HG03432 (cell line): ENCODE results near the gene RPL34.
"Not testable (repeated sequence)": the region's sequence is repeated elsewhere in the genome, so short reads cannot be mapped to it uniquely, and the experiment has no call there.

Experiments
- ATAC-seq: cut with Tn5 transposase; IDR thresholded peaks from one replicate; pipeline ENCODE4 v1.9.1; 2021; ENCODE audit warnings: mild to moderate bottlenecking, moderate library complexity; ENCODE audit not compliant: unreplicated experiment

Gene RPL34

GRCh38 chr4:108620101-108620932, at the start of gene RPL34:
Gene RPL34, plus strand, starts transcription at chr4:108620576. Its CDS starts 1,384 bp downstream, at chr4:108621960.
- ATAC-seq: peak; percentile 100

- ATAC-seq: no peak
Measured at GRCh38 chr4:108570993-108571569, 49.3 kb upstream of the RPL34 start.

GRCh38 chr4:108574402-108574801, 46.0 kb upstream of the RPL34 start:
- ATAC-seq: no peak

GRCh38 chr4:108581083-108581482, 39.3 kb upstream of the RPL34 start:
- no peak for ATAC-seq

GRCh38 chr4:108586778-108587177, 33.6 kb upstream of the RPL34 start:
- ATAC-seq: no peak

GRCh38 chr4:108588878-108589277, 31.5 kb upstream of the RPL34 start:
- no peak for ATAC-seq

- no peak for ATAC-seq
Measured at GRCh38 chr4:108589961-108590360, 30.4 kb upstream of the RPL34 start.

- no peak for ATAC-seq
Measured at GRCh38 chr4:108590776-108591175, 29.6 kb upstream of the RPL34 start.

- no peak for ATAC-seq
Measured at GRCh38 chr4:108592674-108592986, 27.7 kb upstream of the RPL34 start.

GRCh38 chr4:108594296-108594695, 26.1 kb upstream of the RPL34 start:
- ATAC-seq: not testable (repeated sequence)

- no peak for ATAC-seq
Measured at GRCh38 chr4:108596344-108596743, 24.0 kb upstream of the RPL34 start.

GRCh38 chr4:108601106-108601505, 19.3 kb upstream of the RPL34 start:
- ATAC-seq: no peak

- ATAC-seq: no peak
Measured at GRCh38 chr4:108601532-108601931, 18.8 kb upstream of the RPL34 start.

- ATAC-seq: no peak
Measured at GRCh38 chr4:108602163-108602562, 18.2 kb upstream of the RPL34 start.

GRCh38 chr4:108607079-108607815, 13.1 kb upstream of the RPL34 start:
- ATAC-seq: no peak

GRCh38 chr4:108611365-108611764, 9.0 kb upstream of the RPL34 start:
- ATAC-seq: no peak

GRCh38 chr4:108612365-108612764, 8.0 kb upstream of the RPL34 start:
- no peak for ATAC-seq

- peak; percentile 17 for ATAC-seq
Measured at GRCh38 chr4:108619372-108620100, 840 bp upstream of the RPL34 start.

- no peak for ATAC-seq
Measured at GRCh38 chr4:108620933-108621905, 843 bp downstream of the RPL34 start.

- ATAC-seq: no peak
Measured at GRCh38 chr4:108622022-108622421, 1.6 kb downstream of the RPL34 start.
